HG03175 (cell line): ENCODE results near the gene MTURN.
A peak's percentile ranks its signal among the peaks of the same experiment; 100 is the strongest.
"Not testable (repeated sequence)": the region's sequence is repeated elsewhere in the genome, so short reads cannot be mapped to it uniquely, and the experiment has no call there.

Experiments
- ATAC-seq: cut with Tn5 transposase; IDR thresholded peaks from one replicate; pipeline ENCODE4 v1.9.1; 2021; ENCODE audit warnings: mild to moderate bottlenecking, moderate library complexity; ENCODE audit not compliant: unreplicated experiment

Gene MTURN

DNA sequence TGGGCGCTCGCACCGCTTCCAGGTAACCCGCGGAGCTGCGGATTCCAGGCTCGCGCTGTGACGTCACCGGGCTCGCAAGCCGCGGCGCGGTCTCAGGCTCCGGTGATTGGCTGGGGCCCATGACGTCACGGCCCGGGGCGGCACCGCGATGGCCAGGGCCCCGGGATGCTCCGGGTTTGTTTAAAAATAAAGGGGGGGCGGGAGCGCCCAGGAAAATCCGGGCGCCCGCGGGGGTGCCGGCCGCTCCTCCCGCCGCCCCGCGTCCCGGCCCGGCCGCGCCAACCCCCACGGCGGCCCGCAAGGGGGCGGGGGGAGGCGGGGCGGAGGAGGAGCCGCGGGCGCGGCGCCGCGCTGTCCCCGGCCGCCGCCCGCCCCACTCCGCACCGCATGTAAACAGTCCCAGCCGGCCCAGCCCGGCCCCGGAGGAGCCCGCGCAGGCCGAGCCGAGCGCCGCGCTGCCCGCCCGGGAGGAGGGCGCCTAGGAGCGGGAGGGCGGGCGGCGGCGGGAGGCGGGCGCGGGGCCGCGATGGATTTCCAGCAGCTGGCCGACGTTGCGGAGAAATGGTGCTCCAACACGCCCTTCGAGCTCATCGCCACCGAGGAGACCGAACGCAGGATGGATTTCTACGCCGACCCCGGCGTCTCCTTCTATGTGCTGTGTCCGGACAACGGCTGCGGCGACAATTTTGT lies at the start of gene MTURN:
Gene MTURN (plus strand): TSS at position 376 of the 690 bp plus-strand sequence. CDS start 151 bp downstream, at position 527.
- peak; percentile 83 for ATAC-seq

DNA sequence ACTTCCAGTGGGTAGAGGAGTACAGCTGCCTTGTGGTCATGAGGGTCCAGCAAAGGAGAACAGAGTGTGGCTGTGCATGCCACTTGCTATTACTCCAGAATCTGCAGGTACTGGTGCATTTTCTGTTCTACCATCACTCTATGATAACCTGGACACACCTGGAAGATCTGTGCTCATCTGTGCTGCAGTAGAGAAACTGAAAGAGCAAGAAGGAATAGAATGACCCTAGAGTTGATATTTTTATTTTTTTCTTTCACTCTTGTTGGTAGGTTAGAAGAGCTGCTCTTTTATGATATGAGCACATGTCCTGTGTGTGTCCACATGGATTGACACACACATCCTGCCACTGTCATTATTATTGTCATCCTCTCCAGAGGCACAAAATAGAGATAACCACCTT lies 48.3 kb upstream of the MTURN start:
- ATAC-seq: no peak

DNA sequence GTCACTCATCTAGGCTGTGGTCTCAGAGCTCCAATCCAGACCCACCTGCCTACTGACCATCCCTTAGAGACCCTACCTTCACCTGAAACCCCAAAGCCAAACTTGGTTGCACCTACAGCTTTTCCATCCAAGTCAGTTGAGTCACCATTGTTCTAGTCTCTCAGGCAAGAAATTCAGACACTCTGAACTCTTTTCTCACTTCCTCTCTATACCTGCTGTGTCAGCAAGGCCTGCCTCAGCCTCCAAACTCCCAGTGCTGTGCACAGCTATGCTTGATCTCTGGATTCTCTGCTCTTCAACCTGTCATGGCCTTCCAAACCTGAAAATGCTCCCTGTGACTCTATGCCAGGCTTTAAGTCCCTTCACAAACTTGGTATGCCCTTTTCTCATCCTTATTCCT lies 47.4 kb upstream of the MTURN start:
- no peak for ATAC-seq

DNA sequence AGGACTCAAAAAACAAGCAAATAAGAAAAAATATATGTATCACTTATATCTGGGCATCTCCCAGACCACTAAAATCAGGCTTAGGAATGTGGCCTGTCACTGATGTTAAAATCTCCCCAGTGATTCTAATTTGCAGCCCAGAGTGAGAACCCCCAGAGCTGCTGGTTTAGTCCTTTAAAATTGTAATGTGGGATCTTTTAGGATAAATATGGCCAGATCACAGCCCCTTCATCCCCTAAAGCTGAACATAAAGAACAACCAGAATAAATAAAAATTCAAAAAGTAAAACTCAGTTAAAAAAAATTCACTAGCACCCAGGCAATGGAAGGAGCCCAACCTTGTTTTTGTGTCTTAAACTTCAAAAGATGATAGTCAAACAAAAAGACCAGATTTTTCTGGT lies 46.4 kb upstream of the MTURN start:
- no peak for ATAC-seq

DNA sequence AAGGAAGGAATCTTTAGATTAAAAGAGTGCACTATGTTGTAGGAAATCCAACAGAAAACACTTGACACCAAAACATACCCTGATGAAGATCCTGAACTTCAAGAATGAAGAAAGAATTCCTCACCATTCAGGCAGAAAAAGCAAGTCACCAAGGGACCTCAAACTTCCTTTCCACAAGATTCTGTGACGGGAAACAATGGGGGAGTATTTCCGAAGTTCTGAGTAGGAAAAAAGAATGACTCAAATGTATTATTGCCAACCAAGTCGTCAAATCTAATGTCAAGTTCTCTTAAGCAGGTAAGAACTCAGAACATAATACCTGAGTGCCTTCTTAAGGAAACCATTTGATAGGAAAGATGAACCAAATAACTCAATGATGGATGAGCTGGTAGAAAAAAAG lies 44.7 kb upstream of the MTURN start:
- no peak for ATAC-seq

DNA sequence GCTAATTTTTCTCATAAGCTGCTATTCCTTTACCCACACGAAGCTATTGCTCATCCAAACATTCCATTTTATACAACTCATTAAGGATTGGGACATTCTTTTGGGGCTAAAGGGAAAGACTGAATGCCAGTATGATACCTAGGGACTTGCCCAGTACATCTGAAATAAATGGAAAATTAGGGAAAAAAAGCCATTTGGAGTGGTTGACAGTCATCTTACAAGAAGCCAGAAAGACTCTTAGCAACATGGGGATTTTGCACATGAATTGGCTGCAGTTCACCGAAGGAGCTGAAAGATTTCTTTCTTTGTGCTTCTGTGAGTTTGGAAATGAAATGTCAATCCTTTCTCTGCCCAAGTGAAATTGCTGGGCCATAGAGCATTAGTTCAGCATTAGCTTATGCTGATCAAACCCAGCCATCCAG lies 43.3 kb upstream of the MTURN start:
- no peak for ATAC-seq

DNA sequence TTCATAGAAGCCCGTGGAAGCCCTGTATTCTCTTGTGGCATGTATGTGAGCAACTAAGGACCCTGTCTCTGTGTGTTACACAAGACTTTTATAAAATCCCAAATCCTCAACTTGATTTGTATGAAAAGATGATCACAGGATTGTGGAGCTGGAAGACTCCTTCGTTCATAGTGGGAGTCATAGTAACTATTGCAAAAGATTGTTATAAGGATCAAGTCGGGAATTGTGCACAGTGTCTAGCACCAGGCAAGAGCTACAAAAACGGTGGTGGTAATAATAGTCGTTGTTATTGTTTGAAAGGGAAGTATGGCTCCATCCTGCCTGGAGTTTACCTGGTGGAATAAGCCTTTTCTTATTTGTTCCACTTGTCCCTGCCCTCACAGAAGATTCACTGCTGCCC lies 42.8 kb upstream of the MTURN start:
- no peak for ATAC-seq

DNA sequence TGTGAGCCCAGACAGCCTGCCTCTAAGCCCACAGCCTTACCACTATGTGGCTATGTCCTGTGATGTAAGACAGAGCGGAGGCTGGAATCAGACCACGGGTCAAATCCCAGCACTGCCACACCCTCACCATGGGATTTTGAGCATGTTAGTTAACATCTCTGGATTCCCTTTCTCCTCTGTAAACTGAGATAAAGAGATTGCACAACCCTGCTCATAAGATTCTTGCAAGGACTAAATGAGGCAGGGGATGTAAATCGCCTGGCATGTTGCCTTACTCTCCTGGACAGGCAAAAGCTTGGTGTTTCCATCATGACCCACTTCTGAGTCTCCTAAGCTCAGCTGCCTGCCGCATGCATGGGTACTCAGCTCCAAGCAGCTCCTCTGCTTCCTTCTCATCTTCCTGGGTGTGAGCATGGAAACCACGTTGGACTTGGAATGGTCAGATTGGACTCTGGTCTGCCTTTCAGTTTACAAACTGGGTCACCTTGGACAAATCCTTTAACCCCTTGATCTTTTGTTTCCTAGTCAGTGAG lies 41.3 kb upstream of the MTURN start:
- ATAC-seq: no peak

DNA sequence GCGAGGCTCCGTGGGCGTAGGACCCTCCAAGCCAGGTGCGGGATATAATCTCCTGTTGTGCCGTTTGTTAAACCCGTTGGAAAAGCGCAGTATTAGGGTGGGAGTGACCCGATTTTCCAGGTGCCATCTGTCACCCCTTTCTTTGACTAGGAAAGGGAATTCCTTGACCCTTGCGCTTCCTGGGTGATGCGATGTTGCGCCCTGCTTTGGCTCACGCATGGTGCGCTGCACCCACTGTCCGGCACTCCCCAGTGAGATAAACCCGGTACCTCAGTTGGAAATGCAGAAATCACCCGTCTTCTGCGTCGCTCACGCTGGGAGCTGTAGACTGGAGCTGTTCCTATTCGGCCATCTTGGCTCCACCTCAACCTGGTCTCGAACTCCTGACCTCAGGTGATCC lies 36.2 kb upstream of the MTURN start:
- ATAC-seq: not testable (repeated sequence)

DNA sequence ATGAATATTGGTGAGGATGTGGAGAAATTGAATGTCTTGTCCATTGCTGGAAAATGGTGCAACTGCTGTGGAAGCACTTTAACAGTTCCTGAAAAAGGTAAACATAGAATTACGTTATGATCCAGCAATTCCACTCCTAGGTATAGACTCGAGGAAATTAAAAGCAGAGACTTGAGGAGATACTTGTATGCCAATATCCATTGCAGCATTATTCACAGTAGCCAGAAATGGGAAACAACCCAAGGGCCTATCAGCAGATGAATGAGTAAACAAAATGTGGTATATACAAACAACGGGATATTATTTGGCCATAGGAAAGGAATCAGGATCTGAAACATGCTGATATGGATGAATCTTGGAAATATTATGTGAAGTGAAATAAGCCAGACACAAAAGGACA lies 32.5 kb upstream of the MTURN start:
- ATAC-seq: no peak

DNA sequence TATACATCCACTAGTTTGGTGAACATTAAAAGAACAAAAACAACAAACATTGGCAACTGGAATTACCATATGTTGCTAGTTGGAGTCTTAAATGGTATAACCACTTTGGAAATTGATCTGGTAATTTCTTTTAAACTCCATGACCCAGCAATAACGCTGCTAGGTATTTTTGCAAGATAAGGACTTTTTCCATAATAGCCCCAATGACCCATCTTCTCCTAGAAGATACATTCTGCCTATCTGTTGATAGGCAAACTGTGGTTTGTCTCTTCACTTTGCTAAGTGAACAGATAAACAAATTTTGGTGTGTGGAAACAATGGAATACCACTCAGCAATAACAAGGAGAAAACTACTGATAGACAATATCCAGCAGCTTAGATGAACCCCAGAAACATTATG lies 30.6 kb upstream of the MTURN start:
- no peak for ATAC-seq

DNA sequence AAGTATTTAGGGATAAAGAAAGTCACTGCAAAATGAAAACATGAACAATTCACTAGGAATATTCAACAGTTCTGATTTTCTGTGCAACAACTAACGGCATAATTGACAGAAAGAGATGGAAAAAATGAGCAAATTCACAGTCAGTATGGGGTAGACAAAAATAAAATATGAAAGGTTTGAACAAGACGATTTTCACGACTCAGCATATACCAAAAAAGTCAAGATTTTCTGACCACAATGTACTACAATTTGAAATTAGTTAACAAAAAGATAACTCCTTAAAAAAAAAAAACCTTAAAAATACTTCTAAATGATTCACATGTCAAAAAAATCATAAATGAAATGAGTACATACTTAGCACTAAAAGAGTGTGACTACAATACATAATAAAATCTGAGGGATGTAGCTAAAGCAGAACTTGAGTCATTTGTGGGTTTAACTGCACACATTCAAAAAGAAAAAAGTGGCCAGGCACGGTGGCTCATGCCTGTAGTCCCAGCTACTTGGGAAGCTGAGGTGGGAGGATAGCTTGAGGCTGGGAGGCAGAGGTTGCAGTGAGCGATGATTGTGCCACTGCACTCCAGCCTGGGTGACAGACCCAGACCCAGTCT lies 22.6 kb upstream of the MTURN start:
- no peak for ATAC-seq

DNA sequence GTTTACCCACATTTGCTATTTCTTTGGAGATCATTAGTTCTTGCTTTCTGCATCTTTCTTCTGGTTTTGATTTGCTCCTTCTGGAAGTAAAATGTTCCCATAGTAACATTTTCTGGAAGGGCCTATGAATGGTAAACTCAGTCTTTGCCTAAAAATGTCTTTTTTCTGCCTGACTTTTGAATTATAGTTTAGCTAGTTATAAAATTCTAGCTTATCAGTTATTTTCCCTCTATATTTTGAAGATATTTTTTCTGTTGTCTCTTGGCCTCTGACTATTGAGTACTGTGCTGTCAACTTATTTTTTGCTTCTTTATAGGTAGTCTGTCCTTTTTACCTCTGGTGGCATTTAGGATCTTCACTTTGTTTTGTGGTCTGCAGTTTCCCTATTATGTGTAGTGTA lies 21.6 kb upstream of the MTURN start:
- no peak for ATAC-seq

DNA sequence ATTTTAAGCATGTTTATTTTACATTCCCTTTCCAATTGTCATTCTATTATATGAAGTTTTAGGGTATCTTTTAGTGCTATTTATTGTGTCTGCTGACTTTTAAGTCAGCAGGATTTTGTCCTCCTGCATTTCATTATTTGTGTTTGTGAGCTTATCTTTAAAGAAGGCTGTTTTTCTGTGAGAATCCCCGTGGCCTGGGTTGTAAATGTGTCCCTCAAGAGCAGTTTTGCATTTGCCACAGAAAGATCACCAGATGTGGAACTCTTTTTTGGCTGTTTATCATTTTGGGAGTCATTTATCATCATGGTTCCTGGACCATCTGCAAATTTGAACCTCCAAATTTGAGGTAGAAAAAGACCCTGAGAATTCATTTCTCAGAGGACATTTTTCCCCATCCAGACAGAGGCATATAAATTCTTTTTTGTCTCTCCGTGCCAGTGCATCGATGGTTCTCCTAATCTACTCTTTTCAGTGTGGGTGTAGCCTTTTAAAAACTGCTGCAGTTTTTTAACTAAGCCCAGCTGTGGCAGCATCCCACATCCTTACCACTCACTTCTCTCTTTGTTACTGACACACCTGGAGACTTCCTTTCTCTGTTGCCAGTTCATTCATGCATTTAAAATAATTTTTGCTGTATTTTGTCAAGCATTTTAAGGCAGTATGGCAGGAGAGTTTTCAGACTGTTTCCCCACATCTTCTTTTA lies 20.1 kb upstream of the MTURN start:
- ATAC-seq: no peak

DNA sequence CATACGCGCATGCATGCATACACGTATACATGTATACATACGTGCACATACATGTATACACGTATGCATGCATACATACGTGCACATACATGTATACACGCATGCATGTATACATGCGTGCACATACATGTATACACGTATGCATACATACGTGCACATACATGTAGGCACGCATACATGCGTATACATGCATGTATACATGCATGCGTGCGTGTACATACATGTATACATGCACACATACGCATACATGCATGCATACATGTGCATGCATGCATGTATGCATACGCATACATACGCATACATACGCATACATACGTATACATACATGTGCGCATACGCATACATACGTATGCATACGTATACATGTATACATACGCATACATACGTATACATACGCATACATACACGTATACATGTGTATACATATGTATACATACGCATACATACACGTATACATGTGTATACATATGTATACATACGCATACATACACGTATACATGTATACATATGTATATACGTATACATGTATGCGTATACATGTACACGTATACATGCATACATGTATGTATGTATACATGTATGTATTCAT lies 19.0 kb upstream of the MTURN start:
- no peak for ATAC-seq

DNA sequence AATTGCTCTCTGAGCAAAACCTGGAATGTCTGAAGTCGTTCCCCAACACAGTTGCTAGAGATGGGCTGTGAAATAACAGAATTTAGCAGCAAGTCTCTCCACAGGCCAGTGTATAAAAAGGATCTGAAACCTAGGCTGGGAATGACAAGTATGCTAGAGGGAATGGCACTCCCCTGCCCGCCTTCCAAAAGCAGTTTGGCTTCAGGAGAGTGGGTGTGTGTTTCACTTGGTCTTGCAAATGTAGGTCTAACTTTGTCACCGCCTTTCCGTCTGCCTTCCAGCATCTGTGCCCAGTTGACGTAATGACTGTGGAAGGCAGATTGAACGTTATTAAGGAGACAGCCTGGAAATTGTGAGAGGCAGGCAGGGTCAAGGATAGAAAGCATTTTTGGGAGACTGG lies 18.0 kb upstream of the MTURN start:
- ATAC-seq: no peak

DNA sequence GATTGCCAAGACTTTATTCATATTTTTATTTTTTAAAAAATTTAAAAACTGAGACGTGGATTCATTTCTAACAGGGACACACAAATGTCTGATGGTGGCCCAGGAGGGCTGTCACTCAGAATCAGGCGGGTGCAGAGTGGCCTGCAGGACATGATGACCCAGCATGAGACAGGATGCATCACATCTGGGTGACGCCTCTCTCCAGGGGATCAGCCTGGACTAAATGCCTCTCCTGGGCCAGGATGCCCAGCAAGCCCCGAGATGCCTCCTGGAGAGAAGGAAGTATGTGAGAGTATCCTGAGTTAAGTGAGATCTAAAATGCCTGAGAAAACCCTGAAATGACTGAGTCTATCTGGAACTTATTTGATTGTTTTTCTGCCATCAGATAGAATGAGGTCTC lies 16.9 kb upstream of the MTURN start:
- ATAC-seq: no peak

DNA sequence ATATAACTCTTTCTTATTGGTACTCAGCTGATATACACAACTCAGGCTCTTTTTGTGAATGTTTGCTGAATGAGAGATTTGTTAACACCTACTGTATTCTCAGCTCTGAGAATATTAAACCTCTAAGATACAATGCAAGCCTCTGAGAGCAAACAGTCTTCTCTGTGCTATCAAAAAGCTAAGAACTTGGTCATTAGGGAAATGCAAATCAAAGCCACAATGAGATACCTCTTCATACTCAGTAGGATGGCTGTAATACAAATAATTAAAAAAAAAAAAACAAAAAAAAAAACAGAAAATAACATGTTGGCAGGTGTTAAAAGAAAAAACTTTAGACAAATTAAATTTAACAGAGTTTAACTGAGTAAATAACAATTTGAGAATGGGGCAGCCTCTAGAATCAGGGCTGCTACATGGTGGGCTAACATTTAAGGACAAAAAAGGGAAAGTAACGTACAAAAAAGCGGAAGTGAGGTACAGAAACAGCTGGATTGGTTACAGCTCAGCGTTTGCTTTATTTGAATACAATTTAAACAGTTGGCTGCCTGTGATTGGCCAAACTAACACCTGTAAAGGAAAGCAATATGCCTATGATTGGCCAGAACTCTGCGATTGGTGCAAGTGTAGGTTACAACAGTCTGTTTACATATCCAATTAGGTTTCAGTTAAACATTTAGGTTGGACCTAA lies 14.8 kb upstream of the MTURN start:
- ATAC-seq: no peak

DNA sequence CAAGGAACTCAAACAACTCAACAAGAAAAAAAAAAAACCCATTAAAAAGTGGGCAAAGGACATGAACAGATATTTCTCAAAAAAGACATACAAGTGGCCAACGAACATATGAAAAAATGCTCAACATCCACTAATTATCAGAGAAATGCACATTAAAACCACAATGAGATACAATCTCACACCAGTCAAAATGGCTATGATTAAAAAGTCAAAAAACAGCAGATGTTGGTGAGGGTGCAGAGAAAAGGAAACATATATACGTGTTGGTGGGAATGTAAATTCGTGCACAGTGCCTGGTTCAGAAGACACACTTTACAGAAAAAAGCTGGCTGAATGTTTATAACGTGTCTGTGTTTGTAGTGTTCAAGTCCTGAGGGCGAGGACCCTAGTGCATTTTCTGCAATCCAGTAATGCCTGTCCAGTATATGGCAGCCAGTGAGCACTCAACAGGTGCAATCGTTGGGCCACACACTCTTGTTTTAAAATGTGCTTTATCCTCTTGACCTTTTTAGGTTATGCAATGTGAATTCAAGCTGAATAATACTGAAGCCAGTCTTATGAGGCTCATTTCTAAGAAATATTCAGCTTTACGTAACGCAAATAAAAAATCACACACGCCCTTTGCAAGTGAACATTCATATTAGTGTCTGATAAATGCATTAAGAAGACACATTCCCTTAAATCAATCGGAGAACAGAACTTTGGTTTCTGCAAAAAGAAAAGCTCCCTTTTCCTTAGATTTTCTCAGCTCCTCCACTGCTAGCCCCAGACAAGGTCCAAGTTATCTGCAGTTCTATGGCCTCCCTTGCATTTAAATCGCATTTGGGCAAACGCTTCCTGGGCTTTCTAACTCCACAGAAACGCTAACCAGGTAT lies 813 bp upstream of the MTURN start:
- no peak for ATAC-seq
